Stimulated activated CD4-positive, alpha-beta T cell treated with anti-CD3 and anti-CD28 coated beads, TNF-alpha, amount 100 ng/mL, for 4 hours (primary cell): Measurements from ENCODE around the gene RIMS3.
"Not testable (repeated sequence)": the region's sequence is repeated elsewhere in the genome, so short reads cannot be mapped to it uniquely, and the experiment has no call there.

Experiments
- DNase-seq, 3 experiments: peaks; one replicate each; pipeline ENCODE4 v3.0.0-alpha.2; 2020; ENCODE audit warnings: low read depth in 3 of 3

RIMS3 gene

DNA sequence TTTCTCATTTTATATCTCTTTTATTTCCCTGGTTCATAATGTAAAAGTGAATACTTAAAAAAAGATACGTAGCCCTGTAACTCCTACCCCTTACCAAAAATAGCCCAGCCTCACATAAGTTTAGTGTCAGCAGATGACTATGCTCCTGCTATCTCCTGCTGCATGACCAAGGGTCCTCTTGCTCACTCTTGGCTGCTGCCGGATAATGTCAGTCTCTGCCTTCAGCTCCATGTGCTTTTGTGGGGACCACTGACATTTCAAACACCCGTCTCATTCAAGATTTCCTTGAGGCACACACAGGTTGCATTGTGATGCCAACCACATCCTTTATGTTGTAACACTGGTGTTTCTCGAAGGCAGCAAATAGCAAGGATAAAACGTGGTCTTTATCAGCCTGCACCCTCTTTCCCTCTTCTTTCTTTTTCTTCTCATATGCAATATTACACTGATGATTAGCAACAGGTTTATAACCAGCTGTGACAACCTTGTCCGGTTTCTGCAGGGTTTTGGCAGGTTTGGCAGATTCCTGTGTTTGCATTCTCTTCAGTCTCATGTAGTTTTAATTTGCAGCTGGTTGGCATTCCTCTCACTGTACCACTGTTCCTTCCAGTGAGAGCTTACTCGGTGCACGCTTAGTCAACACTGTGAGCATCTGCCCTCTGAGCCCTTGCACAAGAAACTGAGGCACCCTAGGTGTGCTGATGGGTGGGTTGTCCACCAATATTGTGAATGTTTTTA, 71.9 kb downstream of the RIMS3 start:
- no peak for DNase-seq

DNA sequence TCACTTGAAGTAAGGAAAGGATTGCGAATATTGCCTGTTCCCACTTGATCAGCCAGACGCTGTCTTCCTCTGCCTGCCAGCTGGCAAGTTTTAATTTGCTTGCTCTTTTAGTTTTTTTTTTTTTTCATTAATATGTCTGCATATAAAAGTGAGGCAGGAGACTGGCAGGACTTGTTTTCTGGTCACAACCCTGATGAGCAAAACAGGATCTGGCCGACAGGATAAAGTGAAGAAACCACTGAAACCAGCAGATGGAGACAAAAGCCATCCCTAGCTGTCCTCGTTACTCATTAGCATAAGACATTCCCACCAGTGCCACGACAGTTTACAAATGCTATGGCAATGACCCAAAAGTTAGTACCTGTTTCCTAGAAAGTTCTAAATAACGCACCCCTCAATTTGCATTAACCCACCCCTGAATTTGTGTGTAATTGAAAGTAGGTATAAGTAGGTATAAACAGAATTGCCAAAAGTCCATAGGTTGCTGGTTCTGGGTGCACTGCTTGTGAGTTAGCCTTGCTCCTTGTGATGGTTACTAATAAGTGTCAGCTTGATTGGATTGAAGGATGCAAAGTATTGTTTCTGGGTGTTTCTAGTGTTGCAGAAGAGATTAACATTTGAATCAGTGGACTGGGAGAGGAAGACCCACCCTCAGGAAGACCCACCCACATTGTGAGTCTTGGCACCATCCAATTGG, 73.2 kb downstream of the RIMS3 start:
- DNase-seq = no peak

DNA sequence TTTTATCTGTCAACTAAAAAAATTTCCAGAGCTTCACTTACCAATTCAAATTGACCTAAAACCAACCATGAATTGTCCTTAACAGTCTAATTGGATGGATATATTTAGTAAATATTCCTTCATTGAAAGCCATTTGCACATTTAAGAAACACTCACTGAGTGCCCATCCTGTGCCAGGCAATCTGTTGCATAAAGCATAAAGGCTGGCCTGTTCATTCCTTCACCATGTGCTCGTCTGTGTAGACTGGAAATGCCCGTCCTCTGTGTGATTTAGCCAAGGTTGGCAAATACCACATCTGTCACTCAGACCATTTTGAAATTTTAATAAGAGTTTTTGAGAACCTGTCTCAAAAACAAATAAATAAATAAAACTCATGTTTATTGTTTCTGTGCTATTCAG, 76.9 kb downstream of the RIMS3 start:
- DNase-seq = no peak

DNA sequence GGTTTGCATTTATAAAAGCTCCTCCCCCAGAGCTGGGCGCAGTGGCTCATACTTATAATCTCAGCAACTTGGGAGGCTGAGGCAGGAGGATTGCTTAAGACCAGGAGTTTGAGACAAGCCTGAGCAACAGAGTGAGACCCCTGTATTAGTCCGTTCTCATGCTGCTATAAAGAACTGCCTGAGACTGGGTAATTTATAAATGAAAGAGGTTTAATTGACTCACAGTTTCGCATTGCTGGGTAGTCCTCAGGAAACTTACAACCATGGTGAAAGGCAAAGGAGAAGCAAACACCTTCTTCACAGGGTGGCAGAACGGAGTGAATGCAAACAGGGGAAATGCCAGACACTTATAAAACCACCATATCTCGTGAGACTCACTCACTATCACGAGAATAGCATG, 81.5 kb downstream of the RIMS3 start:
- DNase-seq = no peak

DNA sequence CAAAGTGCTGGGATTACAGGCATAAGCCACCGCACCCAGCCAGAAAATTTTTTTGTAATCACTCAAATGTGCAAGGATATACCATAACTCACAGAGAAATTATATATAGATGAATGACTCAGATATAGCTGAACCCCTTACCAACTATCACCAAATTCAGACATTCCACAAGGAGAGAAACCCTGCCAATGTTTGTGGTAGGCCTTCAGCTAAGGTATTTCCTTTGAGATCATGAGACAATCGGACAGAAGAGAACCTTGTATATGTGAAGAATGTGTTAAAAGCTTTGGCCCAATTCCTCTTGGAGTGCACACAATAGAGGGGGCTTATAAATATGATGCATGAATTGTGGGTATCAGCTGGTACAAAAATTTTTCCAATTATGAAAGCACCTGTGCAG, 83.4 kb downstream of the RIMS3 start:
- no peak for DNase-seq

DNA sequence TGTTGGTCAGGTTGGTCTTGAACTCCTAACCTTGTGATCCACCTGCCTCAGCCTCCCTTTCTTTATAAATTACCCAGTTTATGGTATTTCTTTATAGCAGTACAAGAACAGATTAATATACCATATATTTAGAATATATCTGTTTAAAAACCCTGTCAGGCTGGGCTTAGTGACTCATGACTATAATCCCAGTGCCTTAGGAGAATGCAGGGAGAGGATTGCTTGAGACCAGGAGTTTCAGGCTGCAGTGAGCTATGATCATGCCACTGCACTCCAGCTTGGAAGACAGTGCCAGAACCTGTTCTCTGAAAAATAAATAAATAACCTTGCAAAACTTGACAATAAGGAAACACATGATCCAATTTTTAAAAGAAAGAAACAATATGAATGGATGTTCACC, 90.1 kb downstream of the RIMS3 start:
- no peak for DNase-seq

DNA sequence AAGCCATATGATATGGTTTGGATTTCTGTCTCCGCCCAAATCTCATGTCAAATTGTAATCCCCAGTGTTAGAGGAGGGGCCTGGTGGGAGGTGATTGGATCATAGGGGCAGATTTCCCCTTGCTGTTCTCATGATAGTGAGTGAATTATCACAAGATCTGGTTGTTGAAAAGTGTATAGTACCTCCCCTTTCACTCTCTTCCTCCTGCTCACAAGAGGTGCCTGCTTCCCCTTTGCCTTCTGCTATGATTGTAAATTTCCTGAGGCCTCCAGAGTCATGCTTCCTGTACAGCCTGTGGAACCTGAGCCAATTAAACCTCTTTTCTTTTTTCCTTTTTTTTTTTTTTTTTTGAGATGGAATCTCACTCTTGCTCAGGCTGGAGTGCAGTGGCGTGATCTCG, 90.7 kb downstream of the RIMS3 start:
- not testable (repeated sequence) for DNase-seq
